Measurements from ENCODE around the gene RBM20. TPM values are rescaled to one million over a fixed set of nuclear protein-coding genes. Genes with fewer than 3 reads are reported as not detected.

The RBM20 gene
- total and polyA plus RNA-seq, 2 experiments from 2014 or later, result 0.05 to 0.17 TPM

DNA sequence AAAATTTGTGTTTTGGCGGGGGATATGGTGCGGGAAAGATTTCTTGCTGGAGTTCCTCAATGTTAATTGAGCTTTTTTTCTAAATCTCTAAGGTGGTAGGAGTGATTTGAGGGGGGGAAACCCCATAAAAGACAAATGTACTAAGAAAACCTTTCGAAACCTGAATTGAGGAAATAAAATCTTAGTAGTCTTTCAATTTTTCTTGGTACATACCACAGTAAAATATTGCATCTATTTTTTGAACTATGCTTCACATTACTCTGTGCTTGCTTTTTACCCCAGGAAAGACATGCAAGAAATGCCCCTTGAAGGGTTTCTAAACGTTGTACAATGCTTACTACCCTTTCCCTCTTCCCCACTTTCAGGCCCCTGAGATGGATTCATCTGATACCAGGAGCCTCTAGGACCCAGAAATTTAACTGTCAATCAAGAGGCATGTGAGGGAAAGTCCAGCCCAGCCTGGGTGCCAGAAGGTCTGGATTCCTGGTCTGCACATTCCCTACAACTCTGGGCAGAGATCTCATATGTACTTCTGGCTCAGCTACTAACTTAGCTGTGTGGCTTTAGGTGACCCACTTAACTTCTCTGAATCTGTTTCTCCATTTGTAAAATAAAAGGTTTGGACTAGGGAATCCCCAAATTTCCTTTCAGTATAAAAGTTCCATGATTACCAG lies 221.8 kb downstream of the RBM20 start:
- Histone ChIP-seq H2AFZ (no peak overlapping the region), H4K20me1 (replicated peaks; ENCODE audit: insufficient read depth) (no peaks in the 10 kb centered on the region), H3K27ac (ENCODE audit: low read depth) (no peak overlapping the region), H3K79me2 (replicated peaks; ENCODE audit: insufficient read depth) (no peaks in the 10 kb centered on the region), H3F3A (replicated peaks; ENCODE audit: low read depth) (no peaks in the 10 kb centered on the region), H3K4me1 (ENCODE audit: insufficient read depth) (peaks cover 6% of the 10 kb centered on the region), H3K27me3 (ENCODE audit: insufficient read depth) (no peaks in the 10 kb centered on the region), H3K9me2 (ENCODE audit: insufficient read depth) (no peaks in the 10 kb centered on the region), H3K36me3 (ENCODE audit: insufficient read depth) (no peaks in the 10 kb centered on the region), H3K4me3 (no peak overlapping the region), H3K4me2 (no peak overlapping the region)
- Mint-ChIP-seq H3K36me3 (ENCODE audit: low read depth) (no peaks in the 10 kb centered on the region; the same call in 2 of the 3 replicates), H3K27ac (no peak overlapping the region), H3K4me1 (peaks cover 26% of the 10 kb centered on the region), H3K27me3 (ENCODE audit: insufficient read depth, low read depth, poor library complexity) (peaks cover 5% of the 10 kb centered on the region), H3K9me3 (no peaks in the 10 kb centered on the region), H3K4me3 (no peak overlapping the region)
- peak; percentile 35; the same call in 1 of the 3 replicates for ATAC-seq
- no peak for DNase-seq (ENCODE audit: low spot score)
- TF ChIP-seq EZH2 (IDR thresholded peaks at IDR 0.05; ENCODE audit: low read depth, unreplicated experiment) (no peak), STAT1 (IDR thresholded peaks at IDR 0.05; ENCODE audit: unreplicated experiment) (no peak), NANOG (IDR thresholded peaks at IDR 0.05; ENCODE audit: borderline replicate concordance) (no peak), ZNF331 (CRISPR knock-in tag; IDR thresholded peaks at IDR 0.05; ENCODE audit: low read depth) (no peak), EZH2phosphoT487 (IDR thresholded peaks at IDR 0.05; ENCODE audit: unreplicated experiment) (no peak), JUNB (IDR thresholded peaks at IDR 0.05; ENCODE audit: unreplicated experiment) (no peak), ZNF114 (CRISPR knock-in tag; IDR thresholded peaks at IDR 0.05) (no peak), CREB1 (CRISPR knock-in tag; IDR thresholded peaks at IDR 0.05; ENCODE audit: low read depth) (no peak), POLR2AphosphoS5 (IDR thresholded peaks at IDR 0.05; ENCODE audit: low read depth) (no peak)
- TF ChIP-seq, protein P1, sequence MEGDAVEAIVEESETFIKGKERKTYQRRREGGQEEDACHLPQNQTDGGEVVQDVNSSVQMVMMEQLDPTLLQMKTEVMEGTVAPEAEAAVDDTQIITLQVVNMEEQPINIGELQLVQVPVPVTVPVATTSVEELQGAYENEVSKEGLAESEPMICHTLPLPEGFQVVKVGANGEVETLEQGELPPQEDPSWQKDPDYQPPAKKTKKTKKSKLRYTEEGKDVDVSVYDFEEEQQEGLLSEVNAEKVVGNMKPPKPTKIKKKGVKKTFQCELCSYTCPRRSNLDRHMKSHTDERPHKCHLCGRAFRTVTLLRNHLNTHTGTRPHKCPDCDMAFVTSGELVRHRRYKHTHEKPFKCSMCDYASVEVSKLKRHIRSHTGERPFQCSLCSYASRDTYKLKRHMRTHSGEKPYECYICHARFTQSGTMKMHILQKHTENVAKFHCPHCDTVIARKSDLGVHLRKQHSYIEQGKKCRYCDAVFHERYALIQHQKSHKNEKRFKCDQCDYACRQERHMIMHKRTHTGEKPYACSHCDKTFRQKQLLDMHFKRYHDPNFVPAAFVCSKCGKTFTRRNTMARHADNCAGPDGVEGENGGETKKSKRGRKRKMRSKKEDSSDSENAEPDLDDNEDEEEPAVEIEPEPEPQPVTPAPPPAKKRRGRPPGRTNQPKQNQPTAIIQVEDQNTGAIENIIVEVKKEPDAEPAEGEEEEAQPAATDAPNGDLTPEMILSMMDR (conservative IDR thresholded peaks at IDR 0.05; ENCODE audit: low read depth in 2 of 2), result no peak
- TF ChIP-seq, protein P2, sequence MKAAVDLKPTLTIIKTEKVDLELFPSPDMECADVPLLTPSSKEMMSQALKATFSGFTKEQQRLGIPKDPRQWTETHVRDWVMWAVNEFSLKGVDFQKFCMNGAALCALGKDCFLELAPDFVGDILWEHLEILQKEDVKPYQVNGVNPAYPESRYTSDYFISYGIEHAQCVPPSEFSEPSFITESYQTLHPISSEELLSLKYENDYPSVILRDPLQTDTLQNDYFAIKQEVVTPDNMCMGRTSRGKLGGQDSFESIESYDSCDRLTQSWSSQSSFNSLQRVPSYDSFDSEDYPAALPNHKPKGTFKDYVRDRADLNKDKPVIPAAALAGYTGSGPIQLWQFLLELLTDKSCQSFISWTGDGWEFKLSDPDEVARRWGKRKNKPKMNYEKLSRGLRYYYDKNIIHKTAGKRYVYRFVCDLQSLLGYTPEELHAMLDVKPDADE (IDR thresholded peaks at IDR 0.05), result no peak
- TF ChIP-seq, protein P3, sequence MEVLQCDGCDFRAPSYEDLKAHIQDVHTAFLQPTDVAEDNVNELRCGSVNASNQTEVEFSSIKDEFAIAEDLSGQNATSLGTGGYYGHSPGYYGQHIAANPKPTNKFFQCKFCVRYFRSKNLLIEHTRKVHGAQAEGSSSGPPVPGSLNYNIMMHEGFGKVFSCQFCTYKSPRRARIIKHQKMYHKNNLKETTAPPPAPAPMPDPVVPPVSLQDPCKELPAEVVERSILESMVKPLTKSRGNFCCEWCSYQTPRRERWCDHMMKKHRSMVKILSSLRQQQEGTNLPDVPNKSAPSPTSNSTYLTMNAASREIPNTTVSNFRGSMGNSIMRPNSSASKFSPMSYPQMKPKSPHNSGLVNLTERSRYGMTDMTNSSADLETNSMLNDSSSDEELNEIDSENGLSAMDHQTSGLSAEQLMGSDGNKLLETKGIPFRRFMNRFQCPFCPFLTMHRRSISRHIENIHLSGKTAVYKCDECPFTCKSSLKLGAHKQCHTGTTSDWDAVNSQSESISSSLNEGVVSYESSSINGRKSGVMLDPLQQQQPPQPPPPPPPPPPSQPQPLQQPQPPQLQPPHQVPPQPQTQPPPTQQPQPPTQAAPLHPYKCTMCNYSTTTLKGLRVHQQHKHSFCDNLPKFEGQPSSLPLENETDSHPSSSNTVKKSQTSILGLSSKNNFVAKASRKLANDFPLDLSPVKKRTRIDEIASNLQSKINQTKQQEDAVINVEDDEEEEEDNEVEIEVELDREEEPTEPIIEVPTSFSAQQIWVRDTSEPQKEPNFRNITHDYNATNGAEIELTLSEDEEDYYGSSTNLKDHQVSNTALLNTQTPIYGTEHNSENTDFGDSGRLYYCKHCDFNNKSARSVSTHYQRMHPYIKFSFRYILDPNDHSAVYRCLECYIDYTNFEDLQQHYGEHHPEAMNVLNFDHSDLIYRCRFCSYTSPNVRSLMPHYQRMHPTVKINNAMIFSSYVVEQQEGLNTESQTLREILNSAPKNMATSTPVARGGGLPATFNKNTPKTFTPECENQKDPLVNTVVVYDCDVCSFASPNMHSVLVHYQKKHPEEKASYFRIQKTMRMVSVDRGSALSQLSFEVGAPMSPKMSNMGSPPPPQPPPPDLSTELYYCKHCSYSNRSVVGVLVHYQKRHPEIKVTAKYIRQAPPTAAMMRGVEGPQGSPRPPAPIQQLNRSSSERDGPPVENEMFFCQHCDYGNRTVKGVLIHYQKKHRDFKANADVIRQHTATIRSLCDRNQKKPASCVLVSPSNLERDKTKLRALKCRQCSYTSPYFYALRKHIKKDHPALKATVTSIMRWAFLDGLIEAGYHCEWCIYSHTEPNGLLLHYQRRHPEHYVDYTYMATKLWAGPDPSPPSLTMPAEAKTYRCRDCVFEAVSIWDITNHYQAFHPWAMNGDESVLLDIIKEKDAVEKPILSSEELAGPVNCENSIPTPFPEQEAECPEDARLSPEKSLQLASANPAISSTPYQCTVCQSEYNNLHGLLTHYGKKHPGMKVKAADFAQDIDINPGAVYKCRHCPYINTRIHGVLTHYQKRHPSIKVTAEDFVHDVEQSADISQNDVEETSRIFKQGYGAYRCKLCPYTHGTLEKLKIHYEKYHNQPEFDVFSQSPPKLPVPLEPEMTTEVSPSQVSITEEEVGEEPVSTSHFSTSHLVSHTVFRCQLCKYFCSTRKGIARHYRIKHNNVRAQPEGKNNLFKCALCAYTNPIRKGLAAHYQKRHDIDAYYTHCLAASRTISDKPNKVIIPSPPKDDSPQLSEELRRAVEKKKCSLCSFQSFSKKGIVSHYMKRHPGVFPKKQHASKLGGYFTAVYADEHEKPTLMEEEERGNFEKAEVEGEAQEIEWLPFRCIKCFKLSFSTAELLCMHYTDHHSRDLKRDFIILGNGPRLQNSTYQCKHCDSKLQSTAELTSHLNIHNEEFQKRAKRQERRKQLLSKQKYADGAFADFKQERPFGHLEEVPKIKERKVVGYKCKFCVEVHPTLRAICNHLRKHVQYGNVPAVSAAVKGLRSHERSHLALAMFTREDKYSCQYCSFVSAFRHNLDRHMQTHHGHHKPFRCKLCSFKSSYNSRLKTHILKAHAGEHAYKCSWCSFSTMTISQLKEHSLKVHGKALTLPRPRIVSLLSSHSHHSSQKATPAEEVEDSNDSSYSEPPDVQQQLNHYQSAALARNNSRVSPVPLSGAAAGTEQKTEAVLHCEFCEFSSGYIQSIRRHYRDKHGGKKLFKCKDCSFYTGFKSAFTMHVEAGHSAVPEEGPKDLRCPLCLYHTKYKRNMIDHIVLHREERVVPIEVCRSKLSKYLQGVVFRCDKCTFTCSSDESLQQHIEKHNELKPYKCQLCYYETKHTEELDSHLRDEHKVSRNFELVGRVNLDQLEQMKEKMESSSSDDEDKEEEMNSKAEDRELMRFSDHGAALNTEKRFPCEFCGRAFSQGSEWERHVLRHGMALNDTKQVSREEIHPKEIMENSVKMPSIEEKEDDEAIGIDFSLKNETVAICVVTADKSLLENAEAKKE (CRISPR knock-in tag; IDR thresholded peaks at IDR 0.05), result no peak
- TF ChIP-seq, protein P4, sequence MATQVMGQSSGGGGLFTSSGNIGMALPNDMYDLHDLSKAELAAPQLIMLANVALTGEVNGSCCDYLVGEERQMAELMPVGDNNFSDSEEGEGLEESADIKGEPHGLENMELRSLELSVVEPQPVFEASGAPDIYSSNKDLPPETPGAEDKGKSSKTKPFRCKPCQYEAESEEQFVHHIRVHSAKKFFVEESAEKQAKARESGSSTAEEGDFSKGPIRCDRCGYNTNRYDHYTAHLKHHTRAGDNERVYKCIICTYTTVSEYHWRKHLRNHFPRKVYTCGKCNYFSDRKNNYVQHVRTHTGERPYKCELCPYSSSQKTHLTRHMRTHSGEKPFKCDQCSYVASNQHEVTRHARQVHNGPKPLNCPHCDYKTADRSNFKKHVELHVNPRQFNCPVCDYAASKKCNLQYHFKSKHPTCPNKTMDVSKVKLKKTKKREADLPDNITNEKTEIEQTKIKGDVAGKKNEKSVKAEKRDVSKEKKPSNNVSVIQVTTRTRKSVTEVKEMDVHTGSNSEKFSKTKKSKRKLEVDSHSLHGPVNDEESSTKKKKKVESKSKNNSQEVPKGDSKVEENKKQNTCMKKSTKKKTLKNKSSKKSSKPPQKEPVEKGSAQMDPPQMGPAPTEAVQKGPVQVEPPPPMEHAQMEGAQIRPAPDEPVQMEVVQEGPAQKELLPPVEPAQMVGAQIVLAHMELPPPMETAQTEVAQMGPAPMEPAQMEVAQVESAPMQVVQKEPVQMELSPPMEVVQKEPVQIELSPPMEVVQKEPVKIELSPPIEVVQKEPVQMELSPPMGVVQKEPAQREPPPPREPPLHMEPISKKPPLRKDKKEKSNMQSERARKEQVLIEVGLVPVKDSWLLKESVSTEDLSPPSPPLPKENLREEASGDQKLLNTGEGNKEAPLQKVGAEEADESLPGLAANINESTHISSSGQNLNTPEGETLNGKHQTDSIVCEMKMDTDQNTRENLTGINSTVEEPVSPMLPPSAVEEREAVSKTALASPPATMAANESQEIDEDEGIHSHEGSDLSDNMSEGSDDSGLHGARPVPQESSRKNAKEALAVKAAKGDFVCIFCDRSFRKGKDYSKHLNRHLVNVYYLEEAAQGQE (IDR thresholded peaks at IDR 0.05; ENCODE audit: unreplicated experiment), result no peak

All from GM23338 (cell line).